OCI-LY3 (cell line): ENCODE results near the gene MX1.

Experiments used
- H2AFZ ChIP-seq: fragments of 200-600, 300-600 bp; shearing (Covaris generic); 2 replicates; pipeline ENCODE4 v1.6.0; 2014; ENCODE audit warnings: antibody characterized with exemption, low read depth, low read length
- H3K27ac ChIP-seq: fragments of 200-600, 300-600 bp; sonication (generic); 2 replicates; pipeline ENCODE4 v1.5.1; 2014; ENCODE audit warnings: mild to moderate bottlenecking, low read length, moderate library complexity, mixed read lengths
- H3K27me3 ChIP-seq: fragments of 200-600, 300-600 bp; sonication (generic); 2 replicates; pipeline ENCODE4 v1.6.1; 2014; ENCODE audit warnings: low read depth, low read length, mixed read lengths
- H3K36me3 ChIP-seq: fragments of 200-600, 300-600 bp; sonication (generic); replicated peaks from 2 replicates; pipeline ENCODE3; 2014; ENCODE audit warnings: low read depth, low read length, mixed read lengths
- H3K4me1 ChIP-seq: fragments of 300-600, 200-600 bp; sonication (generic); 2 replicates; pipeline ENCODE4 v1.6.1; 2014; ENCODE audit warnings: low read length, mixed read lengths
- H3K4me2 ChIP-seq: fragments of 200-600, 300-600 bp; sonication (generic); 2 replicates; pipeline ENCODE4 v1.6.1; 2014; ENCODE audit warnings: low read length, mixed read lengths
- H3K4me3 ChIP-seq: fragments of 300-600, 200-600 bp; sonication (generic); 2 replicates; pipeline ENCODE4 v1.5.1; 2014; ENCODE audit warnings: antibody characterized with exemption, mild to moderate bottlenecking, low read length, moderate library complexity
- H3K79me2 ChIP-seq: fragments of 300-600, 200-600 bp; shearing (Covaris generic); 2 replicates; pipeline ENCODE4 v1.6.1; 2014; ENCODE audit warnings: mild to moderate bottlenecking, low read length, mixed read lengths
- H3K9ac ChIP-seq: fragments of 300-600, 200-600 bp; shearing (Covaris generic); 2 replicates; pipeline ENCODE4 v1.6.0; 2014; ENCODE audit warnings: mild to moderate bottlenecking, low read length, moderate library complexity
- H3K9me3 ChIP-seq: fragments of 200-600, 300-600 bp; shearing (Covaris generic); 2 replicates; pipeline ENCODE4 v1.6.1; 2014; ENCODE audit warnings: low read length, mixed read lengths; ENCODE audit not compliant: insufficient read depth
- H4K20me1 ChIP-seq: fragments of 200-600, 300-600 bp; sonication (generic); 2 replicates; pipeline ENCODE4 v1.6.1; 2016; ENCODE audit warnings: low read length, mixed read lengths; ENCODE audit not compliant: insufficient read depth
- EZH2phosphoT487 ChIP-seq: fragments of 200-600 bp; shearing (Covaris generic); IDR thresholded peaks from 2 replicates; pipeline ENCODE4 v1.6.1; 2018; ENCODE audit warnings: antibody characterized with exemption, mixed run types, low read depth
- TF ChIP-seq, protein P1 (sequence below): fragments of 200-600, 300-600 bp; sonication (generic); IDR thresholded peaks from 2 replicates; pipeline ENCODE4 v1.5.1; 2014; ENCODE audit warnings: antibody characterized with exemption, low read length, low read depth

Gene MX1

GRCh38 chr21:41458121-41458520 is 32.1 kb downstream of the MX1 start:
- H4K20me1 ChIP-seq, result no peaks in the 10 kb centered on the region
- H3K79me2 ChIP-seq, result no peaks in the 10 kb centered on the region
- H3K9me3 ChIP-seq, result no peaks in the 10 kb centered on the region
- no peak overlapping the region for H3K27ac ChIP-seq
- H3K36me3 ChIP-seq, result no peaks in the 10 kb centered on the region
- H3K9ac ChIP-seq, result no peak overlapping the region
- no peak overlapping the region for H2AFZ ChIP-seq
- H3K27me3 ChIP-seq, result no peaks in the 10 kb centered on the region
- peaks cover 4% of the 10 kb centered on the region for H3K4me1 ChIP-seq
- H3K4me2 ChIP-seq, result no peak overlapping the region
- no peak overlapping the region for H3K4me3 ChIP-seq
- no peak for TF ChIP-seq EZH2phosphoT487
- TF ChIP-seq, protein P1, sequence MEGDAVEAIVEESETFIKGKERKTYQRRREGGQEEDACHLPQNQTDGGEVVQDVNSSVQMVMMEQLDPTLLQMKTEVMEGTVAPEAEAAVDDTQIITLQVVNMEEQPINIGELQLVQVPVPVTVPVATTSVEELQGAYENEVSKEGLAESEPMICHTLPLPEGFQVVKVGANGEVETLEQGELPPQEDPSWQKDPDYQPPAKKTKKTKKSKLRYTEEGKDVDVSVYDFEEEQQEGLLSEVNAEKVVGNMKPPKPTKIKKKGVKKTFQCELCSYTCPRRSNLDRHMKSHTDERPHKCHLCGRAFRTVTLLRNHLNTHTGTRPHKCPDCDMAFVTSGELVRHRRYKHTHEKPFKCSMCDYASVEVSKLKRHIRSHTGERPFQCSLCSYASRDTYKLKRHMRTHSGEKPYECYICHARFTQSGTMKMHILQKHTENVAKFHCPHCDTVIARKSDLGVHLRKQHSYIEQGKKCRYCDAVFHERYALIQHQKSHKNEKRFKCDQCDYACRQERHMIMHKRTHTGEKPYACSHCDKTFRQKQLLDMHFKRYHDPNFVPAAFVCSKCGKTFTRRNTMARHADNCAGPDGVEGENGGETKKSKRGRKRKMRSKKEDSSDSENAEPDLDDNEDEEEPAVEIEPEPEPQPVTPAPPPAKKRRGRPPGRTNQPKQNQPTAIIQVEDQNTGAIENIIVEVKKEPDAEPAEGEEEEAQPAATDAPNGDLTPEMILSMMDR, result no peak

GRCh38 chr21:41458559-41458958 is 32.5 kb downstream of the MX1 start:
- Histone ChIP-seq H2AFZ (no peak overlapping the region), H3K4me3 (no peak overlapping the region), H3K36me3 (no peaks in the 10 kb centered on the region), H3K9ac (no peak overlapping the region), H3K79me2 (no peaks in the 10 kb centered on the region), H4K20me1 (no peaks in the 10 kb centered on the region), H3K4me2 (no peak overlapping the region), H3K27me3 (no peaks in the 10 kb centered on the region), H3K27ac (no peak overlapping the region), H3K9me3 (no peaks in the 10 kb centered on the region), H3K4me1 (peaks cover 4% of the 10 kb centered on the region)
- TF ChIP-seq, protein P1, result no peak
- no peak for TF ChIP-seq EZH2phosphoT487

DNA sequence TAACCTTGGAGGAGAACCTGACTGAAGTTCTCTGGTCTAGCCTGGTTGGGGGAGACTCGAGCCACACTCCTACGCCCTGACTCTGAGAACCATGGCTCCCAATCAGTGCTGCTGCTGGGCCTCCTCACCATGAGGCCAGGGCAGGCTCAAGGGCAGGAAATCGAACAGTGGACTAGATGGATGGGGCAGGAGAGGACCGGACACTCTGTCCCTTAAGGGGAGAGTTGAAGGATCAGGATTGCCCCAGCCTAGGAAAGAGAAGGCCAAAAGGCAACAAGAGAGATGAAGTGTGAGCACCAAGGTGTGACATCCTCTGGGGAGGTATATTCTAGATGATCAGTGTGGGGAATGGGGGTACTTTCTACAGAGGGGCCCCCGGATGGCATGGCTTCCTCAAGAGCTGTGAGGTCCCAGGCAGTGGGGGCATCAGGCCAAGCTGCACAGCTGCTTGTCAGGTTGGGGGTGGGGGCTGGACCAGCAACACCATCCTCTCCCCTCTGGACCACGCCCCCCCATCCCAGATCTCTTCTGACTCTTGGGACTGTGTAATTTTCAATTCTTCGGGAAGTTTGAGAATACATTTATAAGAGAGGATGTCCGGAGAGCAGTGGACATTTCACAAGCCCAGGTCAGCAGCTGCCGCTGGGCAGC is 34.0 kb downstream of the MX1 start:
- TF ChIP-seq, protein P1, result no peak
- H3K4me1 ChIP-seq, result peaks cover 6% of the 10 kb centered on the region
- no peak overlapping the region for H3K9ac ChIP-seq
- no peaks in the 10 kb centered on the region for H3K27me3 ChIP-seq
- no peak overlapping the region for H2AFZ ChIP-seq
- H4K20me1 ChIP-seq, result no peaks in the 10 kb centered on the region
- no peak overlapping the region for H3K4me2 ChIP-seq
- no peaks in the 10 kb centered on the region for H3K9me3 ChIP-seq
- no peaks in the 10 kb centered on the region for H3K79me2 ChIP-seq
- H3K4me3 ChIP-seq, result no peak overlapping the region
- H3K36me3 ChIP-seq, result no peaks in the 10 kb centered on the region
- no peak overlapping the region for H3K27ac ChIP-seq

- Histone ChIP-seq H2AFZ (no peak overlapping the region), H3K9ac (no peak overlapping the region), H3K79me2 (no peaks in the 10 kb centered on the region), H3K27ac (no peak overlapping the region), H3K4me1 (peaks cover 15% of the 10 kb centered on the region), H4K20me1 (no peaks in the 10 kb centered on the region), H3K27me3 (no peaks in the 10 kb centered on the region), H3K4me2 (0 out of 2 replicates have a peak overlapping the region, but pooled peaks have one; percentile 6), H3K36me3 (no peaks in the 10 kb centered on the region), H3K4me3 (no peak overlapping the region), H3K9me3 (no peaks in the 10 kb centered on the region)
- TF ChIP-seq, protein P1, result peak; percentile 75
- no peak for TF ChIP-seq EZH2phosphoT487
These were observed 34.8 kb downstream of the MX1 start for GRCh38 chr21:41460578-41461527.
